ENCODE measurements around the gene ARHGAP45.

ARHGAP45 gene

DNA sequence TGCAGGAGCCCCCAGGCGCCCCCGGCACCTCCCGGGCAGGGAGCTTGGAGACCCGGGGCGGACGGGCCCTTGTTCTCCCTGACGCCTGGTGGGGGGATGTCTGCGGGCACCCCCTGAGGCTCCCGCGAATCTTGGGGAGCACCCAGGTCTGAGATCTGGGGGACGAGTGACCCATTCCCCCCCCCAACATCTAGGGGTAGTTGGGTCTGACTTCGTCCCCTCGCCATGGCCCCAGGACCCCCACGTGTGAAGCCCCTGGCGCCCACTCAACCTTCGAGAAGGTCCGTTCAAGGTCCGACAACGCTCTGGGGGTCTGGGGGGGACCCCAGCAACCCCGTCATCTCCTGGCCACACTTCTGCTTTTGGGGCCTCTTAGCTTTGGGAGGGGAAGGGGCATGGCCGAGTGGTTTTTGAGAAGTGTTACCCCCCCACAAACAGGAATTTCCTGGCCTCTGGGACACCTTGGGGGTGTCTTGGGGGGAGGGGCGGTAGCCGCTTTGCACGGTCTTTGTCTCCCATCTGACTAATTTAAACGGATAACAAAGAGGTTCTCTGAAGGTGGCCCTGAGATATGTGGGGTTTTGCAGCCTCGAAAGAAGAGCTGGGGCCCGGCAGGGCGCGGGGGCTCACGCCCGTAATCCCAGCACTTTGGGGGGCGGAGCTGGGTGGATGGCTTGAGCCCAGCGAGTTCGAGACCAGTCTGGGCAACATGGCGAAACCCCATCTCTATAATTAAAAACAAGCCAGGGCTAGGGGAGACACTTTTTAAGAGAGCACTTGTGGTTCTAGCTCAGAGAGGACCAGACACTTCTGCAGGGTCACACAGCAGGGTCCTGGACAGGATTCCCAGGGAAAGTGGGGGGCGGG lies 40.0 kb upstream of the ARHGAP45 start:
- Histone ChIP-seq H3K9me2 (replicated peaks; ENCODE audit: control insufficient read depth, low read length) (no peaks in the 10 kb centered on the region), H3K27me3 (ENCODE audit: control insufficient read depth, low read length) (no peaks in the 10 kb centered on the region), H3K36me3 (ENCODE audit: control insufficient read depth, low read length) (peaks cover 36% of the 10 kb centered on the region), H3K27ac (ENCODE audit: low read depth, low read length) (peak overlapping the region; percentile 84), H3K4me1 (ENCODE audit: control insufficient read depth, low read length) (peaks cover 37% of the 10 kb centered on the region), H3K4me3 (ENCODE audit: low read length) (peak overlapping the region; percentile 90), H3K4me2 (ENCODE audit: low read length) (peak overlapping the region; percentile 85), H3K79me2 (ENCODE audit: control insufficient read depth, low read length) (peaks cover 49% of the 10 kb centered on the region), H3K9me3 (ENCODE audit: control insufficient read depth, insufficient read depth, low read length) (no peaks in the 10 kb centered on the region), H3F3A (ENCODE audit: control insufficient read depth, insufficient read depth) (peaks cover 13% of the 10 kb centered on the region), H4K20me1 (ENCODE audit: control insufficient read depth, insufficient read depth, low read depth, low read length) (0 out of 2 replicates have a peak, but pooled peaks cover 3% of the 10 kb centered on the region)
- no peak for TF ChIP-seq EZH2phosphoT487 (IDR thresholded peaks at IDR 0.05; ENCODE audit: borderline replicate concordance, low read length)
- TF ChIP-seq, protein P1, sequence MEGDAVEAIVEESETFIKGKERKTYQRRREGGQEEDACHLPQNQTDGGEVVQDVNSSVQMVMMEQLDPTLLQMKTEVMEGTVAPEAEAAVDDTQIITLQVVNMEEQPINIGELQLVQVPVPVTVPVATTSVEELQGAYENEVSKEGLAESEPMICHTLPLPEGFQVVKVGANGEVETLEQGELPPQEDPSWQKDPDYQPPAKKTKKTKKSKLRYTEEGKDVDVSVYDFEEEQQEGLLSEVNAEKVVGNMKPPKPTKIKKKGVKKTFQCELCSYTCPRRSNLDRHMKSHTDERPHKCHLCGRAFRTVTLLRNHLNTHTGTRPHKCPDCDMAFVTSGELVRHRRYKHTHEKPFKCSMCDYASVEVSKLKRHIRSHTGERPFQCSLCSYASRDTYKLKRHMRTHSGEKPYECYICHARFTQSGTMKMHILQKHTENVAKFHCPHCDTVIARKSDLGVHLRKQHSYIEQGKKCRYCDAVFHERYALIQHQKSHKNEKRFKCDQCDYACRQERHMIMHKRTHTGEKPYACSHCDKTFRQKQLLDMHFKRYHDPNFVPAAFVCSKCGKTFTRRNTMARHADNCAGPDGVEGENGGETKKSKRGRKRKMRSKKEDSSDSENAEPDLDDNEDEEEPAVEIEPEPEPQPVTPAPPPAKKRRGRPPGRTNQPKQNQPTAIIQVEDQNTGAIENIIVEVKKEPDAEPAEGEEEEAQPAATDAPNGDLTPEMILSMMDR (IDR thresholded peaks at IDR 0.05; ENCODE audit: low read depth, low read length, poor library complexity, severe bottlenecking): no peak

DNA sequence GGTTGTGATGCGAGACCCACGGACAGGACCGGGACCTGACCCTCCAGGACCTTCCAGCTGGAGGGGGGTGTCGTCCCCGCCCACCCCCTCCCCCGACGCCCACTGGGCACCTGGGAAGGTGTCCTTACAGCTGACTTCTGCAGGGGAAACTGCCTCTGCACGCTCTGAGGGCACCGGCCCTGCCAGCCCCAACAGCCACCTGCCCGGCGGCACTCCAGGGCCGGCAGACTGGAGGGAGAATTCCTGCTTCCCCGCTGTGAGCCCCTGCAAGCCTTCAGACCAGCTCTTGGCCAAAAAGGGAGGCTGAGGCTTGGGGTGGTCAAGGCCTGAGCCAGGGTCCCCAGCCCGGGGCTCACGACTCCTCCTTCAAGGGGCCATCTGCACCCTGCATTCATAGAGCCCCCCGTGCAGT lies 39.3 kb upstream of the ARHGAP45 start:
- Histone ChIP-seq H3K27ac (ENCODE audit: low read depth, low read length) (peak overlapping the region; percentile 84), H3F3A (ENCODE audit: control insufficient read depth, insufficient read depth) (peaks cover 8% of the 10 kb centered on the region), H3K4me2 (ENCODE audit: low read length) (peak overlapping the region; percentile 85), H3K27me3 (ENCODE audit: control insufficient read depth, low read length) (no peaks in the 10 kb centered on the region), H3K9me3 (ENCODE audit: control insufficient read depth, insufficient read depth, low read length) (no peaks in the 10 kb centered on the region), H3K36me3 (ENCODE audit: control insufficient read depth, low read length) (peaks cover 42% of the 10 kb centered on the region), H4K20me1 (ENCODE audit: control insufficient read depth, insufficient read depth, low read depth, low read length) (0 out of 2 replicates have a peak, but pooled peaks cover 3% of the 10 kb centered on the region), H3K4me3 (ENCODE audit: low read length) (peak overlapping the region; percentile 90), H3K79me2 (ENCODE audit: control insufficient read depth, low read length) (peaks cover 52% of the 10 kb centered on the region), H3K4me1 (ENCODE audit: control insufficient read depth, low read length) (peaks cover 30% of the 10 kb centered on the region), H3K9me2 (replicated peaks; ENCODE audit: control insufficient read depth, low read length) (no peaks in the 10 kb centered on the region)
- no peak for TF ChIP-seq EZH2phosphoT487 (IDR thresholded peaks at IDR 0.05; ENCODE audit: borderline replicate concordance, low read length)
- TF ChIP-seq, protein P1 (IDR thresholded peaks at IDR 0.05; ENCODE audit: low read depth, low read length, poor library complexity, severe bottlenecking): no peak

DNA sequence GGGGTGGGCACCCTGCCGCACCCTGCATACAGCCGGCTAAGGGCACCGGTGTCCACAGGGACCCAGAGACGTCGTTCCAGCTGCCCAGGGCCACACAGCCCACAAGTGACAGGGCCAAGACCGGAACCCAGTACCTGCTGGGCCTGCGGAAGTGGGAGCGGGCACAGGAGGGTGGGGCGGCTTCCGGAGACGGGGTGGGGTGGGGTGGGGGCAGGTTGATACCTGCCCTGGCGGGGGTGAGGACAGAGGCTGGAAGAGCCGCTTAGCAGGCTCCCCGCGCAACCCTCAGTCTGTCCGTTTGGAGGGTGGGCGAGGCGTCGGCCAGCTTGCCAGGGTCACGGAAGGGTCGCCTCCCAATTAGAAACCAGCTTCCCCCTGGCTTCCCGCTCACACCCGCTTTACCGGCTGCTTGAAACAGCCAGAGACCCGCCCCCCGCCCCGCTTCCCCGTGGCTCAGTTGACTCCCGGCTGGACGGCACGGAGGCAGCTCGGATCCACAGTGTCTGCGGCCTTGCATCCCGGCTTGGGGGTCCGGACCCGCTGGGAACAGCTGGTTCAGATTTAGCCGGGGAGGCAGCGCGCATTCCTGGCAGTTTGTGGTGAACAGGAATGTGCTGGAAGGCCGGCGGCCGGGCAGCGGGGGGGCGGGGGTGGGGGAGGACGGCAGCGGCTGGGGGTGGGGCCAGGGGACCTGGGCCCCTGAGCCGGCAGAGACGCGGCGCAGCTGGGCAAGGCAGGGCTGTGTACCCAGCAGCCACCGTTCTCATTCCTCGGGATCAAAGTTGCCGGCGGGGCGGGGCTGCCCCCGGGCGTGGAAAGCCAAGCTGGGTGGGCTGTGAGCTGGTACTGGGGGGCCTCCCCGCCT lies 38.7 kb upstream of the ARHGAP45 start:
- Histone ChIP-seq H3K9me3 (ENCODE audit: control insufficient read depth, insufficient read depth, low read length) (no peaks in the 10 kb centered on the region), H3K27ac (ENCODE audit: low read depth, low read length) (peak overlapping the region; percentile 84), H3K4me1 (ENCODE audit: control insufficient read depth, low read length) (peaks cover 24% of the 10 kb centered on the region), H3K4me3 (ENCODE audit: low read length) (peak overlapping the region; percentile 90), H3K9me2 (replicated peaks; ENCODE audit: control insufficient read depth, low read length) (no peaks in the 10 kb centered on the region), H3K27me3 (ENCODE audit: control insufficient read depth, low read length) (no peaks in the 10 kb centered on the region), H3F3A (ENCODE audit: control insufficient read depth, insufficient read depth) (peaks cover 4% of the 10 kb centered on the region), H4K20me1 (ENCODE audit: control insufficient read depth, insufficient read depth, low read depth, low read length) (0 out of 2 replicates have a peak, but pooled peaks cover 3% of the 10 kb centered on the region), H3K79me2 (ENCODE audit: control insufficient read depth, low read length) (peaks cover 52% of the 10 kb centered on the region), H3K4me2 (ENCODE audit: low read length) (peak overlapping the region; percentile 85), H3K36me3 (ENCODE audit: control insufficient read depth, low read length) (peaks cover 48% of the 10 kb centered on the region)
- TF ChIP-seq, protein P1 (IDR thresholded peaks at IDR 0.05; ENCODE audit: low read depth, low read length, poor library complexity, severe bottlenecking): no peak
- no peak for TF ChIP-seq EZH2phosphoT487 (IDR thresholded peaks at IDR 0.05; ENCODE audit: borderline replicate concordance, low read length)

Measured in DOHH2 (cell line).